K562 (cell line): ENCODE results near the gene ABHD1. TPM values are rescaled to one million over a fixed set of nuclear protein-coding genes. Genes with fewer than 3 reads are reported as not detected.
A peak's percentile ranks its signal among the peaks of the same experiment; 100 is the strongest.

Experiments used
- ATAC-seq: fragments of 200-7000 bp; cut with Tn5 transposase; 3 replicates; pipeline ENCODE4 v1.9.1; 2020; ENCODE audit warnings: moderate library complexity
- BruUV-seq: library from RNA; stranded (reverse); fragments of 400-500 nt; replicated peaks from 2 replicates; lab custom pipeline; 2021; lab: Mats Ljungman, UMichigan
- CTCF ChIA-PET: fragments of 300-600 bp; formaldehyde crosslinking; extraction: SDS; loops from one replicate; lab custom pipeline; 2021; ENCODE audit warnings: low intra/inter-chr PET ratio; lab: Yijun Ruan, JAX
- POLR2A ChIA-PET: fragments of 300-600, 350-650 bp; sonication (Branson Sonifier 250); formaldehyde crosslinking; extraction: SDS; loops from one replicate; lab custom pipeline; 2021; ENCODE audit warnings: antibody characterized with exemption, inconsistent platforms; lab: Yijun Ruan, JAX
- DNase-seq, 4 experiments: peaks; one replicate each; pipeline versions ENCODE4 v3.0.0 to v3.0.0-alpha.2; 2011 to 2018; ENCODE audit warnings: low spot score in 3 of 4, mixed read lengths in 3 of 4; ENCODE audit errors: extremely low read depth in 1 of 4
- FAIRE-seq: peaks from 2 replicates; lab custom pipeline; 2011; peaks lifted over from hg19 to GRCh38; lab: Jason Lieb, UNC
- H2AFZ ChIP-seq: 2 replicates; pipeline ENCODE4 v1.6.0; 2011; ENCODE audit warnings: low read depth, low read length, control low read depth, inconsistent platforms
- H3K27ac ChIP-seq: fragments of 200-600 bp; 3 replicates; pipeline ENCODE4 v1.8.0; 2011; ENCODE audit warnings: low read depth, mild to moderate bottlenecking, control low read depth, inconsistent platforms, low read length, moderate library complexity, mixed read lengths; ENCODE audit errors: extremely low read depth
- H3K27me3 ChIP-seq, 2 experiments: fragments of 300-600 bp in 1 of 2; 2 replicates in 1 of 2; 3 replicates in 1 of 2; pipeline versions ENCODE4 v1.6.0 to v1.8.0; 2011; ENCODE audit warnings: inconsistent platforms in 2 of 2, low read length in 2 of 2, mild to moderate bottlenecking in 1 of 2, mixed read lengths in 1 of 2, moderate library complexity in 1 of 2; ENCODE audit not compliant: control insufficient read depth in 2 of 2, insufficient read depth in 2 of 2
- H3K36me3 ChIP-seq: fragments of 300-600 bp; 3 replicates; pipeline ENCODE4 v1.8.0; 2011; ENCODE audit warnings: mild to moderate bottlenecking, low read length, inconsistent platforms; ENCODE audit not compliant: control insufficient read depth, insufficient read depth
- H3K4me1 ChIP-seq, 2 experiments: fragments of 200-600 bp in 1 of 2; replicated peaks in 1 of 2; 2 replicates in 1 of 2; 3 replicates in 1 of 2; pipeline versions ENCODE4 v1.5.1 to v1.8.0; 2011; ENCODE audit warnings: inconsistent platforms in 2 of 2, low read length in 2 of 2, mild to moderate bottlenecking in 1 of 2, mixed read lengths in 1 of 2, moderate library complexity in 1 of 2; ENCODE audit not compliant: control insufficient read depth in 2 of 2, insufficient read depth in 2 of 2
- H3K4me2 ChIP-seq: 2 replicates; pipeline ENCODE4 v1.6.1; 2011; ENCODE audit warnings: low read length, control low read depth, inconsistent platforms, mixed read lengths; ENCODE audit not compliant: insufficient read depth
- H3K4me3 ChIP-seq: fragments of 200-600 bp; sonication (generic), shearing (Covaris generic); 2 replicates; pipeline ENCODE4 v1.5.1; 2016; ENCODE audit warnings: control low read depth, inconsistent platforms
- H3K79me2 ChIP-seq: fragments of 200-600 bp; 3 replicates; pipeline ENCODE4 v1.8.0; 2011; ENCODE audit warnings: low read length, inconsistent platforms; ENCODE audit not compliant: control insufficient read depth, insufficient read depth
- H3K9ac ChIP-seq, 2 experiments: 2 replicates each; pipeline versions ENCODE4 v1.6.0 to v1.6.1; 2011; ENCODE audit warnings: low read depth in 2 of 2, low read length in 2 of 2, control low read depth in 1 of 2, inconsistent platforms in 1 of 2, mild to moderate bottlenecking in 1 of 2, mixed read lengths in 1 of 2; ENCODE audit not compliant: insufficient read depth in 1 of 2
- H3K9me1 ChIP-seq: one replicate; pipeline ENCODE4 v1.6.0; 2011; ENCODE audit warnings: inconsistent platforms, mild to moderate bottlenecking, low read length, moderate library complexity; ENCODE audit not compliant: control insufficient read depth, insufficient read depth
- H3K9me3 ChIP-seq: replicated peaks from 2 replicates; pipeline ENCODE4 v1.5.1; 2011; ENCODE audit warnings: low read depth, low read length, inconsistent platforms; ENCODE audit not compliant: control insufficient read depth, insufficient read depth
- H4K20me1 ChIP-seq: replicated peaks from 2 replicates; pipeline ENCODE4 v1.6.1; 2011; ENCODE audit warnings: low read length, inconsistent platforms, mixed read lengths; ENCODE audit not compliant: control insufficient read depth, insufficient read depth
- NR2F6 ChIP-seq: fragments of 450-650 bp; formaldehyde crosslinking; IDR thresholded peaks from 2 replicates; pipeline ENCODE4 v1.4.0; 2020; ENCODE audit warnings: mild to moderate bottlenecking
- ZBTB33 ChIP-seq: sonication (generic); formaldehyde crosslinking; IDR thresholded peaks from 2 replicates; pipeline ENCODE4 v1.8.1; 2023; ENCODE audit warnings: mild to moderate bottlenecking, missing genetic modification reagents
- ZNF695 ChIP-seq: fragments of 450-650 bp; formaldehyde crosslinking; IDR thresholded peaks from 2 replicates; pipeline ENCODE4 v1.4.0; 2020; ENCODE audit warnings: mild to moderate bottlenecking, moderate library complexity
- WGBS: fragments of 100-300 bp; shearing (Covaris generic); methylation state at CpG from one replicate; pipeline ENCODE4 v1.1.6; 2016; ENCODE audit warnings: low coverage, mixed read lengths; ENCODE audit not compliant: insufficient coverage; ENCODE audit errors: missing lambda C conversion rate; 5-methylcytosine and 5-hydroxymethylcytosine counted together
- in situ Hi-C: fragments of 300-500 bp; cut with MboI; formaldehyde crosslinking; loops from 4 replicates; pipeline ENCODE4 v1.15.0; 2018; ENCODE audit warnings: inconsistent platforms, mixed read lengths
- intact Hi-C: fragments of 100-400 bp; cut with micrococcal nuclease; formaldehyde crosslinking; loops from 2 replicates; pipeline ENCODE4 v1.14.2; 2022
- polyA plus RNA-seq, 8 experiments: library from polyadenylated mRNA; depleted of rRNA in 4 of 8; stranded (reverse) in 5 of 8; unstranded in 3 of 8; fragments of >200 nt; fragmentation: Nextera tagmentation in 2 of 8; fragmentation: Illumina TruSeq in 1 of 8; extraction: Ambion mirVana in 2 of 8; extraction: Trizol in 1 of 8; gene quantifications; 2 replicates each; pipeline versions ENCODE4 v1.2.1 to v1.2.3, GENCODE V29; 2011 to 2014; ENCODE audit warnings: inconsistent platforms in 1 of 8, missing spikeins in 1 of 8
- total RNA-seq, 7 experiments: library from RNA; depleted of rRNA in 6 of 7; stranded (reverse); fragments of >200 nt in 6 of 7; fragmentation: Illumina TruSeq in 2 of 7; extraction: Trizol in 2 of 7; gene quantifications; 2 replicates each; pipeline versions ENCODE4 v1.2.1 to v1.2.3, GENCODE V29; 2011 to 2021; ENCODE audit warnings: low replicate concordance in 1 of 7

The ABHD1 gene
- total and polyA plus RNA-seq, 9 of the 15 experiments (the other 6 are each of a cell fraction or from before 2014, with no cell fraction given), result 0.10 to 0.16 (median 0.11) TPM; not detected in 5

- no peak for TF ChIP-seq NR2F6 (CRISPR knock-in tag)
Measured at GRCh38 chr2:27078267-27079194, 45.1 kb upstream of the ABHD1 start, which contains the start of gene EMILIN1 (continued).

DNA sequence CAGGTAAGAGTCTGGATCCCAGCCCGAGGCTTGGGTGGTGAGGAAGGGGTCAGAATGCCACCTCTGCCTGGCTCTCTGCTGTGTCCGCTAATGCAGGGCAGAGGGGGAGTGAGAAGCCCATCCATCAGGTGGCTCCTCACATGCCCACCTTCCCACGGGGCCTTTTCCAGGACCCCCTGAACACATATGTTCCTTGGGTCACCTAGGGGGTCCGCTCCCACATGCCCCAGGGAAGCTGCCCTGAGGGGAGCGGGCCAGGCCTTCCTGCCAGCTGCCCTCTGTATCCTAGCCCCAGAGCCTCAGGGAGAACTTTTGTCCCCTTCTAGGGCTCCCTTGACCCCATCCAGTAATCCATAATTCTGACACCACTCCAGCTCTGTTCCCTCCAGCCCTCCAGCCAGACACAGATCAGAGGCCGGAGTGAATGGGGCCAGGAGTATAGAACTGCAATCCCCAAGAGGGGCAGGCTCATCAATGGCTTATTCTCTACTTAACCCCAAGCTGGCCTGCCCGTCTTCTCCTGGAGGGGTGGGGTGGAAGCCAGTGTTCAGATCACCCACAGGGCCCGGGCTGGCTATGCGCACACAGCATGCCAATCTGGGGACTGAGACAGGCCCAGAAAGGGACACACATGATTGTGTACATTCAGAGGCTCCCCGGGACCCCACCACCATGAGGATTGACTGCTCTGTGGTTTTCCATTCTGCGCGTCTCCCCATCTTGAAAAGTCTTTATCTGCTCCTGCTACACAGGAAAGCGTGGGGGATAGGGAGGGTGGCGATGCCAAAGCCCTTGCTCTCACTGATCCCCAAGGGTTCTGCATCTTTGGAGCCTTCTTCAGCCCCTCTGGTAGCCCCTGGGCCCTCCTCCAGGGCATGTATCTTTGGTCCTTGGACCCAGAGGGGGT, 44.1 kb upstream of the ABHD1 start:
- DNase-seq, result no peak
- no TSS peak for BruUV-seq
- H3K36me3 ChIP-seq, result no peaks in the 10 kb centered on the region
- no peaks in the 10 kb centered on the region for H3K9me3 ChIP-seq
- POLR2A ChIA-PET, result interaction anchor here (0.7 to 1.0 kb wide), 5 partner anchors 8 to 121 kb away, joined by 3 read pairs; no protein-coding TSS in a partner anchor
- no peaks in the 10 kb centered on the region for H3K27me3 ChIP-seq
- peak overlapping the region; percentile 90 for H2AFZ ChIP-seq
- H3K9ac ChIP-seq, result peak overlapping the region in 1 of 2 experiments; percentile 77; a peak in 2 of 4 replicates
- 85% methylated on average over 13 of the region's 14 CpGs for WGBS
- TF ChIP-seq ZNF695 (CRISPR knock-in tag), result no peak
- TF ChIP-seq ZBTB33 (CRISPR knock-in tag), result 0 out of 2 replicates have a peak, but pooled peaks have one; percentile 2
- H3K4me1 ChIP-seq, result peaks cover 63 to 65% of the 10 kb centered on the region in 2 experiments
- no peaks in the 10 kb centered on the region for H4K20me1 ChIP-seq
- no peak for FAIRE-seq
- in situ Hi-C loops, result no loop called here
- intact Hi-C loops, result loop anchor here (2.0 kb wide), 2 partner anchors 29 to 233 kb away; partner anchors contain the start of gene AGBL5
- H3K27ac ChIP-seq, result no peak overlapping the region
- CTCF ChIA-PET, result no interaction called here
- no peaks in the 10 kb centered on the region for H3K79me2 ChIP-seq
- peaks cover 4% of the 10 kb centered on the region for H3K9me1 ChIP-seq
- H3K4me3 ChIP-seq, result no peak overlapping the region
- no peak for ATAC-seq
- H3K4me2 ChIP-seq, result no peak overlapping the region
